K562 (cell line): ENCODE measurements around the gene GIMAP8.
"Not testable (repeated sequence)": the region's sequence is repeated elsewhere in the genome, so short reads cannot be mapped to it uniquely, and the experiment has no call there.

Experiments used
- BHLHE40 ChIP-seq: IDR thresholded peaks from 2 replicates; pipeline ENCODE4 v1.6.1; 2011; ENCODE audit warnings: low read length, improper control_type of control experiment
- CEBPB ChIP-seq: fragments of 450-650 bp; IDR thresholded peaks from 2 replicates; pipeline ENCODE4 v1.6.1; 2016; ENCODE audit warnings: missing genetic modification characterization, missing compliant biosample characterization
- TAL1 ChIP-seq: fragments of 450-650 bp; IDR thresholded peaks from 2 replicates; pipeline ENCODE4 v1.6.1; 2016; ENCODE audit warnings: mild to moderate bottlenecking
- ZNF232 ChIP-seq: sonication (generic); formaldehyde crosslinking; IDR thresholded peaks from 2 replicates; pipeline ENCODE4 v1.8.0; 2022; ENCODE audit warnings: mild to moderate bottlenecking, missing genetic modification reagents

DNA sequence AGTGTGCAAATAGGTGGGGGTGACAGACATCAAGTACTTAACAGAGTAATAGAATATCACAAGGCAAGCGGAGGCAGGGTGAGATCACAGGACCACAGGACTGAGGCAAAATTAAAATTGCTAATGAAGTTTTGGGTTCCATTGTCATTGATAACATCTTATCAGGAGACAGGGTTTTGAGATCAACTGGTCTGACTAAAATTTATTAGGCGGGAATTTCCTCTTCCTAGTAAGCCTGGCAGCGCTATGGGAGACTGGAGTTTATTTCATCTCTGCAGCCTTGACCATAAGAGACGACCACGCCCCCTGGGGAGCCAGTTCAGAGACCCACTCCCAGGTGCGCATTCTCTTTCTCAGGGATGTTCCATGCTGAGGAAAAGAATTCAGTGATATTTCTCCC is 72.5 kb downstream of the GIMAP8 start:
- TF ChIP-seq TAL1; BHLHE40; CEBPB (tag); ZNF232: not testable (repeated sequence)
